G401 (cell line): Measurements from ENCODE around the gene ATP5PO. TPM values are rescaled to one million over a fixed set of nuclear protein-coding genes. Genes with fewer than 3 reads are reported as not detected.
"Not testable (repeated sequence)": the region's sequence is repeated elsewhere in the genome, so short reads cannot be mapped to it uniquely, and the experiment has no call there.

ENCODE experiments used
- DNase-seq: peaks from one replicate; pipeline ENCODE4 v3.0.0-alpha.2; 2015; ENCODE audit warnings: low spot score
- in situ Hi-C: cut with HindIII; loops from 2 replicates; pipeline ENCODE4 v1.10.0; 2016; ENCODE audit warnings: low sequenced_read_pairs, mixed read lengths
- total RNA-seq: library from RNA; depleted of rRNA; stranded (reverse); fragments of >200 nt; shearing (Covaris generic); gene quantifications from 2 replicates; pipeline ENCODE4 v1.2.3, GENCODE V29; 2014

Gene ATP5PO
- total RNA-seq, 1 experiment from 2014 or later, result 251 TPM

- in situ Hi-C loops, result no loop called here
Observed at GRCh38 chr21:33878824-33879223, 36.8 kb downstream of the ATP5PO start.

GRCh38 chr21:33875026-33875695 lies 40.4 kb downstream of the ATP5PO start:
- in situ Hi-C loops, result no loop called here
- DNase-seq, result no peak

More at GRCh38 chr21:33878824-33879223, 36.8 kb downstream of the ATP5PO start:
- no peak for DNase-seq

- no peak for DNase-seq
- in situ Hi-C loops, result no loop called here
Observed at GRCh38 chr21:33874161-33874560, 41.4 kb downstream of the ATP5PO start.

DNA sequence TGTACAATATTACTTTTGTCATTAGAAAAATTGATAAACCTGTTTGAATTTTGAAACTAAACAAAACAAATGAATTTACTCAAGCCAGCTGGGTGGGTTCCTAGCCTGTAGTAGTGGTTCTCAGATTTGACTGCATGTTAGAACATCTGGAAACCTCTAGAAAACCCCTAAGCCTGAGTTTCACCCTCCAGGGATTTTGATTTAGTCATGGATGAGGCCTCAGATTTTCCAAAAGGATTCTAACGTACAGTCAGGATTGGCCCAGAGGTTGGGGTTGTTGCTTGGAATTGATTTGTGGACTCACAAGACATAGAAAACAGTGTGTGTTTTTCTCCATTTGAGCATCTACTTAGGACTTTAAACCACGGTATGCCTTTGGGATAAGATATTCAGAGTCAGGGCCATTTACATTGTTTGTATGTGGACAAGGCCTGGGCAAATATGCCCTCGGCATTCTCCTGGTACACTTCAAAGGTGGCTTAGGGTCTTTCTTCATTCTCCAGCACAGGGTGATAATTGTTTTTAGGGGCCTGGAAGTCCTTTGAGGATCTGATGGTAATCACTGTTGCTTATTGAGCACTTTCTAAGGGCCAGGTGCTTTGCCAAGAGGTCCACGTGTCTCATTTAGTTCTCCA lies 42.6 kb downstream of the ATP5PO start:
- in situ Hi-C loops, result no loop called here
- DNase-seq, result no peak

DNA sequence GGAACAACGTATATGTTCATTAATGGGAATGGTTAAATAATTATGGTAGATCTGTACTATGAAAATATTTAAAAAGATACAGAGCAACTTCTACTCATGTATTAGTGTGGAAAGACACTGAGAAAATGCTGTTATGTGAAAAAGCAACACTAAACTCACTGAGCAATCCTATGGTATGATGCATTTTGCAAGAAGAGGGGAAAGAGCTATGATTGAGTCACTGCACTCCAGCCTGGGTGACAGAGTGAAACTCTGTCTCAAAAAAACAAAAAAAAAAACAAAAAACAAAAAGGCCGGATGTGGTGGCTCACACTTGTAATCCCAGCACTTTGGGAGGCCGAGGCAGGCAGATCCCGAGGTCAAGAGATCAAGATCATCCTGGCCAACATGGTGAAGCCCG lies 44.4 kb downstream of the ATP5PO start:
- DNase-seq, result no peak
- in situ Hi-C loops, result no loop called here

- DNase-seq, result no peak
- in situ Hi-C loops, result no loop called here
Observed at GRCh38 chr21:33870768-33871167, 44.8 kb downstream of the ATP5PO start.

DNA sequence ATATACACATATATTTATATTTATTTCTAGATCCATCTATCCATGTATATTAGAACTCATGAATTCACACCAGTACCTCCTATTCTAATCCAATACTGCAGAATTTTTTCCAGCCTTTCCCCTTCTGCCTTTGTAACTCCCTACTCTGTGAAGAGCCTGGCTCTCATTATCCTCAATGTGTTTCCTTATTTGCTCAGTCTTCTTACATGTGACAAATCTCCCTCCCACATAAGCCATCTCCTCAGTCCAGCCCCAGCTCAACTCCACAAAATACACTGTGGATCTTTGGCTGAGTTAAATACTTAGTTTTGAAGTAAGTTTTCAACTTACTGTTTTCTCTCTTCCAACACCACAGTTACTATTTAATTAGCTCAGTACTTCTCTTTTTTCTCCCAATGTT lies 45.7 kb downstream of the ATP5PO start:
- DNase-seq, result no peak
- in situ Hi-C loops, result no loop called here

DNA sequence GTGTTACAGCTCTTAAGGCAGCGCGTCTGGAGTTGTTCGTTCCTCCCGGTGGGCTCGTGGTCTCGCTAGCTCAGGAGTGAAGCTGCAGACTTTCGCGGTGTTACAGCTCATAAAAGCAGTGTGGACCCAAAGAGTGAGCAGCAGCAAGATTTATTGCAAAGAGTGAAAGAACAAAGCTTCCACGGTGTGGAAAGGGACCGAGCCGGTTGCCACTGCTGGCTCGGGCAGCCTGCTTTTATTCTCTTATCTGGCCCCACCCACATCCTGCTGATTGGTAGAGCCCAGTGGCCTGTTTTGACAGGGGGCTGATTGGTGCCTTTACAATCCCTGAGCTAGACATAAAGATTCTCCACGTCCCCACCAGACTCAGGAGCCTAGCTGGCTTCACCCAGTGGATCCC lies 47.7 kb downstream of the ATP5PO start:
- in situ Hi-C loops, DNase-seq: not testable (repeated sequence)

- no peak for DNase-seq
Observed at GRCh38 chr21:33866826-33867225, 48.8 kb downstream of the ATP5PO start.

DNA sequence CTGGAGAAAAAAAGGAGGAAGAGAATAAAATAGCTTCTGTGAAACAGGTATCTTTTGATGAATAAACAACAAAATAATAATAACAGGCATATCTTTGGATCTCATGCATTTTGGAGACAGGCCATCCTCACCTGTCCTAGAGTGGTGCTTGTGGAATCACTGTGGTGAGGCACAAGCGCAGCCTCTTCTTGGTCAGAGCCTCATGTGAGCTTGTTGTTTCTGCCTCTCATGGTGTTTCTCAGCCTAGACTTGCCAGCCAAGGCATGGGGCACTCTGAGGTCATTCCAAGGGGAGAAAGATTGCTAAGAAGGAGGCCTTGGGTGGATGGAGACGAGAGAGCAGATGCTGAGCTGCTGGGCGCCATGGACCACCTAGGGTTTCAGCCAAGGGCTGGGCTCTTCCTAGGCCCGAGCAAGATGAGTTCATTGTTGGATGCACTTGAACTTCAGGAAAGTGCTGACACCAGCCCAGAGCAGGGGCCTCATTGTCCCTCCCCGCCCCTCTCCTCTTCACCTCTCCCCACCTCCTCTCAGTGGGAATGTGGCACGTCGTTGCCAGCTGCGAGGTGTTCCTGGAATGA lies 49.5 kb downstream of the ATP5PO start:
- in situ Hi-C loops, result no loop called here
- DNase-seq, result no peak

More at GRCh38 chr21:33866826-33867225, 48.8 kb downstream of the ATP5PO start:
- in situ Hi-C loops, result no loop called here

DNA sequence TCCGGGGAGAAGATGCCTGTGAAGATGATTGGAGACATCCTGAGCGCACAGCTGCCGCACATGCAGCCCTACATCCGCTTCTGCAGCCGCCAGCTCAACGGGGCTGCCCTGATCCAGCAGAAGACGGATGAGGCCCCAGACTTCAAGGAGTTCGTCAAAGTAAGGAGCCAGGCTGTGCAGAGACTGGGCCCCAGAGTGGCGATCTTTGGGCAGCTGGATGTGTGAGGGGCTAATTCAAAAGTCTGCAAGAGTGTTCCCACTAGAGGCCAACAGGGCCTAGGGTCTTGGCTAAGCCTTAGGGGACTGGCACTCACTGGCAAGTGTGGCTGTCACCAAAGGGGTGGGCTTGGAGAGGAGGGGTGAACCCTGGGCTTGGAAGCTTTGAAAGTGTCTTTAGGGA lies 50.4 kb downstream of the ATP5PO start:
- in situ Hi-C loops, result no loop called here
- no peak for DNase-seq

GRCh38 chr21:33864150-33864549 lies 51.5 kb downstream of the ATP5PO start:
- no peak for DNase-seq
- in situ Hi-C loops, result no loop called here

DNA sequence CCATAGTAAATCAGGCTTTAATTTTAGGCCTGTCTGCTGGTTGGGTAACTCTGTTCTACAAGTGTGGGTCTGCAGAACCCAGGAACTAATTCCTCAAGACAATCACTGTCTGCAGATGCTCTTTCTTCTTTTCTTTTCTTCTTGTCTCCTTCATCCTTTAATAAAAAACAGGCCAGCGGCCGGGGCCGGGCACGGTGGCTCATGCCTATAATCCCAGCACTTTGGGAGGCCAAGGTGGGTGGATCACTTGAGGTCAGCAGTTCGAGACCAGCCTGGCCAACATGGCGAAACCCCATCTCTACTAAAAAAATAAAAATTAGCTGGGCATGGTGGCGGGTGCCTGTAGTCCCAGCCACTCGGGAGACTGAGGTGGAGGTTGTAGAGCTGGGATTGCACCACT lies 52.4 kb downstream of the ATP5PO start:
- DNase-seq, in situ Hi-C loops: not testable (repeated sequence)

DNA sequence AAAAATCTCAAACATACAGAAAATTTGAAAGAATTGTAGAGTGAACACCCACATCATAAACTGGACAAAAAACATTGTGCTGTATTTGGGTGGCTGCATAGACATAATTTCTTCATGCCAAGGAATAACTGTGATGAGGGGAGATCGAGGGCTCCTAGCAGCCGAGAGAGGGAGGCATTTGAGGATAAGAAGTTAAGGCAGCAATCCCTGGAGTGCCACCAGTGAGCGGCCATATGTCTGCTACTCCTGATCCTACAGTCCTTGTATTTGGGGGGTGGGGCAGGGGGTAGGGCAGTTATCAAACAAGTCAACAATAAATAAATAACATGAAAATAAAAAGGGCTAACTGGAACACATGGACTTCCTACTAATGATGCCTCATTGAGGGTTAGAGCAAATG lies 54.5 kb downstream of the ATP5PO start:
- in situ Hi-C loops, result no loop called here
- DNase-seq, result no peak

- in situ Hi-C loops, result no loop called here
- DNase-seq, result no peak
Observed at GRCh38 chr21:33860332-33860879, 55.2 kb downstream of the ATP5PO start.

DNA sequence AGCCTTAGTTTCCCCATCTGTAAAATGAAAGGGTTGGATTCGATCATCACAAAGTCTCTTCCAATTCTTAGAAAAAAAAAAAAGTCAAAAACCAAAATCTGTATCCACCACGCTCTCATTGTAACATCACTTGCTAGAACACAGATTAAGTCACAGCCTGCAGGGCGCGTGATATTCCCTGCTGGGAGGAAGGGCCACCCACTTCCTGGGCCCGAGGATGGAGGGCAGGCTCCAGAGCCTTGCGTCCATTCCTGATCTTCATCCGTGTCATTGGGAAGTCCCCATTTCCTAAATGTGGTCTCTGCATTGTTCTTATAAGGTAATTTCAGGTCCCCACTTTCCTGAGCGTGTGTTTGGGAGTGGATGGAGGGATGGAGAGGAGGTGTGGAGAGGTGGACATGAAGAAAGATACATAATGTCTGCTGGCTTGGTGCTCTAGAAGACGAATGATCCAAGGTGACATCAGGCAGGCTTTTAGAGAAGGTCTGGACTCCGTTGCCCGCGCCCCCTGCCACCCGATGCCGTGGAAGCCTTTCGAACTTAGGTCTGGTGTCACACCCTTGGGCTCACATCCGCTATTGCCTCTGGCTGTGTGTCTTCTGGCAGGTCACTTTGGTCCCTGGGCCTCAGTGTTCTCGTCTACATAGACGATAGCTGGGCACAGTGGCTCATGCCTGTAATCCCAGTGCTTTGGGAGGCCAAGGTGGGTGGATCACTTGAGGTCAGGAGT lies 56.1 kb downstream of the ATP5PO start:
- in situ Hi-C loops, result no loop called here
- DNase-seq, result no peak

DNA sequence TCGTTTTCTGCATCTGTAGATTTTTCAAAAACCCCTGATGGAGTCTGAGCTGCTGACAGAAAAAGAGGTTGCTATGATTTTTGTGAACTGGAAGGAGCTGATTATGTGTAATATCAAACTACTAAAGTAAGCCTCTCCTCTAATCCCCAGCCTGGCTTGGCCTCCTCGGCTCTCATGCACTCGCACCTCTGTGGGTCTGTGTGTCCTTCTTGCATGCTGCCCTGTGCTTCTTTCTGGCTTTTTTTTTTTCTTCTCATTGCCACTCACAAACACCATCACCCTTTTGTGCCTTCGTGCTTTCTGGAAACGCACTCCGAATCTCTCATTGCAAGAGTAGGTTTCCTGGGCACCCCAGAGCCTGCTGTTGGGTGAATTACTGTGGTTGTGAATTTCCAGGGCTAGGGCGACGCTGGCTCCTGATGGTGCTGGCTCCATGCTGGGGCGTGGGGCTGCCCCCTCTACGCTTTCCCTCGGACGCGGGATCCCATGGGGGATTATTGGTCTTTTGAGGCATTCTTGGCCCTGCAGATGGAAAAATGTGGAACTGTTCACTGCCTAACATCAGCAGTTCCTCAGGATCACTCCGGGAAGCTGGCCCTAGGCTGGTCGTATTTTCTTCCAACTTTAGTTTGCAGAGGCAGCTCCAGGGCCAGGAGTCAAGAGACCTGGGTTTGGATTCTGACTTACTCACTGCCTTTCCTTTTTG lies 56.8 kb downstream of the ATP5PO start:
- in situ Hi-C loops, result no loop called here
- no peak for DNase-seq

- in situ Hi-C loops, result no loop called here
- no peak for DNase-seq
Observed at GRCh38 chr21:33857846-33858666, 57.5 kb downstream of the ATP5PO start.
